ENCODE data around the gene CORO7. TPM values are rescaled to one million over a fixed set of nuclear protein-coding genes. Genes with fewer than 3 reads are reported as not detected.

The CORO7 gene
- total and polyA plus RNA-seq, 11 donors: 7.2 to 39.7 (median 10.1) TPM

DNA sequence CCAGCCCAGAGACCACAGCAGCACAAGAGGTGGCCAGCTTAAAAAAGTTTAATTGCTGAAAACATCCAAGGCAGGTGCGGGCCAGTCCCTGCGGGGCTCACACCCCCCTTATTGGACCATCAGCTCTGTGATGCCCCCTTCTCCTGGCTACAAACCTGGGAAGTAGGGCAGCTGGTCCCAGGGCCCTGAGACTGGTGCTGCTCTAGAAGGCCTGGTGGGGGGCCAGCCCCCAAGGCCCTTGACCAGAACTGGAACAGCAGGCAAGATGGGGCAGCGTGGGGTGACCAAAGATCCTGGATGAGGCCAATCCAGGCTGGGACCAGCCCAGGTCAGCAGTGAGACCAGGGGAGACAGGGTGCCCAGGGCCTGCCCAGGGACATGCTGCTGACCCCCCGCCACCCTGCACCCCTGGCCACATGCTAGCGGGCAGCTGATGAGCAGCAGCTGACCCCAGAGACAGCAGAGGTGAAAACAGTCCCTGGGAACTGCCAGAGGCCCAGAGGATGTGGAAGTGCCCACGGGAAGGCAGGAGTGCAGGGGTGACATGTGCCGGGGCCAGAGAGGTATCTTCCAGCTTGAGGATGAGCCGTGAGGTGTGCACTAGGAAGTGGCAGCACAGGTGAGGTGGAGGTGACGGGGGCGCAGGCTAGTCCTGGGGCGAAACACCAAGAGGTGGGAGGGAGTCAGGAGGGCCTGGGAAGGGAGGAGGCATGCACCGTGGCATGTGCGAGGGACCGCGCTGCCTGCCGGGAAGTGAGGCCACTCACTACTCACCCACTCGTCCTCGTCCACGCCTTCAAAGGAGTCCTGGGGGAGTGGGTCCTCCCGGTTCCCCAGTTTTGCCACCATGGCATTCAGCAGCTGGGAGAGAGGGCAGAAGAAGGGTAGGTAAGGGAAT, 61.6 kb downstream of the CORO7 start:
- H3K27ac ChIP-seq: no peak overlapping the region
- no peak for TF ChIP-seq POLR2A (IDR thresholded peaks at IDR 0.05)
- no peak for TF ChIP-seq CTCF (IDR thresholded peaks at IDR 0.05)
- H3K4me1 ChIP-seq: peaks cover 0 to 17% (median 9%) of the 10 kb centered on the region in 12 donors
- H3K9me3 ChIP-seq: no peaks in the 10 kb centered on the region
- DNase-seq (no peak), ATAC-seq (no peak)
- H3K4me3 ChIP-seq: no peak overlapping the region
- H3K27me3 ChIP-seq: no peaks in the 10 kb centered on the region
- H3K36me3 ChIP-seq: peaks cover 0 to 51% (median 5%) of the 10 kb centered on the region in 9 donors
- intact Hi-C loops (cut with DNase I): no loop called here
- WGBS, 4 donors: 93 to 97% (median 95%) methylated on average over 20 of the region's 20 CpGs

GRCh38 chr16:4353675-4354074, 62.7 kb downstream of the CORO7 start:
- 78 to 89% (median 84%) methylated on average over 4 of the region's 4 CpGs for WGBS, 4 donors
- Histone ChIP-seq H3K4me3 (no peak overlapping the region), H3K27ac (no peak overlapping the region), H3K4me1 (peaks cover 0 to 21% (median 13%) of the 10 kb centered on the region in 12 donors), H3K9me3 (no peaks in the 10 kb centered on the region), H3K36me3 (peaks cover 0 to 42% (median 5%) of the 10 kb centered on the region in 9 donors), H3K27me3 (no peaks in the 10 kb centered on the region)
- intact Hi-C loops (cut with DNase I): no loop called here
- TF ChIP-seq CTCF (IDR thresholded peaks at IDR 0.05) (no peak), POLR2A (IDR thresholded peaks at IDR 0.05) (no peak)
- DNase-seq (no peak), ATAC-seq (no peak)

DNA sequence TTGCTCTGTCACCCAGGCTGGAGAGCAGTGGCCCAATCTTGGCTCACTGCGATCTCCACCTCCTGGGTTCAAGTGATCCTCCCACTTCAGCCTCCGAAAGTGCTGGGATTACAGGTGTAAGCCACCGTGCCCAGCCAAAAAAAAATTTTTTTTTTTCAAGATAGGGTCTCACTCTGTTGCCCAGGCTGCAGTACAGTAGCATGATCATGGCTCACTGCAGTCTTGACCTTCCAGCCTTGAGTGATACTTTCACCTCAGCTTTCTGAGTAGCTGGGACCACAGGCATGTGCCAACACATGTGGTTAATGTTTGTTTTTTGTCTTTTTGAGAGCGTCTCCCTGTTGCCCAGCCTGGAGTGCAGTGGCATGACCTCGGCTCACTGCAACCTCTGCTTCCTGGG, 63.6 kb downstream of the CORO7 start:
- Histone ChIP-seq H3K4me3 (no peak overlapping the region), H3K27ac (no peak overlapping the region), H3K27me3 (no peaks in the 10 kb centered on the region), H3K9me3 (no peaks in the 10 kb centered on the region), H3K36me3 (peaks cover 0 to 34% (median 0%) of the 10 kb centered on the region in 9 donors), H3K4me1 (peaks cover 0 to 30% (median 18%) of the 10 kb centered on the region in 12 donors)
- no peak for DNase-seq
- intact Hi-C loops (cut with DNase I): no loop called here
- WGBS, 4 donors: 82 to 96% (median 93%) methylated on average over 5 of the region's 5 CpGs
- ATAC-seq: no peak
- no peak for TF ChIP-seq POLR2A (IDR thresholded peaks at IDR 0.05)
- TF ChIP-seq CTCF (IDR thresholded peaks at IDR 0.05): no peak

- intact Hi-C loops (cut with DNase I): no loop called here
- no peaks in the 10 kb centered on the region for H3K9me3 ChIP-seq
- no peak overlapping the region for H3K4me3 ChIP-seq
- H3K4me1 ChIP-seq: peaks cover 0 to 37% (median 22%) of the 10 kb centered on the region in 12 donors
- H3K36me3 ChIP-seq: peaks cover 0 to 25% (median 0%) of the 10 kb centered on the region in 9 donors
- TF ChIP-seq POLR2A (IDR thresholded peaks at IDR 0.05) (no peak), CTCF (IDR thresholded peaks at IDR 0.05) (no peak)
- no peak for DNase-seq
- 79 to 86% (median 82%) methylated on average over 7 of the region's 7 CpGs for WGBS, 4 donors
- peak overlapping the region in 1 of 12 donors; percentile 85 for H3K27ac ChIP-seq
- ATAC-seq: no peak
- no peaks in the 10 kb centered on the region for H3K27me3 ChIP-seq
Measured at GRCh38 chr16:4351880-4352279, 64.5 kb downstream of the CORO7 start.
